GM23338 (cell line): ENCODE measurements around the gene CNP. TPM values are rescaled to one million over a fixed set of nuclear protein-coding genes. Genes with fewer than 3 reads are reported as not detected.

Experiments
- ATAC-seq: fragments of 200-7000 bp; cut with Tn5 transposase; 3 replicates; pipeline ENCODE4 v1.9.1; 2020
- DNase-seq: peaks from one replicate; pipeline ENCODE4 v3.0.0-alpha.2; 2015; ENCODE audit warnings: low spot score
- H2AFZ ChIP-seq: fragments of 200-600 bp; sonication (generic); 2 replicates; pipeline ENCODE4 v1.8.0; 2016; ENCODE audit warnings: antibody characterized with exemption, mild to moderate bottlenecking, moderate library complexity
- H3F3A ChIP-seq: fragments of 200-600 bp; sonication (generic); replicated peaks from 2 replicates; pipeline ENCODE4 v1.8.0; 2017; ENCODE audit warnings: antibody characterized with exemption, mixed run types, low read depth
- H3K27ac ChIP-seq: fragments of 200-600 bp; sonication (generic); 2 replicates; pipeline ENCODE4 v1.6.1; 2016; ENCODE audit warnings: low read depth
- H3K27me3 ChIP-seq: fragments of 200-600 bp; sonication (generic); 2 replicates; pipeline ENCODE4 v1.8.0; 2016; ENCODE audit warnings: mild to moderate bottlenecking, mixed run types, moderate library complexity; ENCODE audit not compliant: insufficient read depth
- H3K36me3 ChIP-seq: fragments of 200-600 bp; sonication (generic); 2 replicates; pipeline ENCODE4 v1.8.0; 2016; ENCODE audit warnings: mild to moderate bottlenecking; ENCODE audit not compliant: insufficient read depth
- H3K4me1 ChIP-seq: fragments of 200-600 bp; sonication (generic); 2 replicates; pipeline ENCODE4 v1.8.0; 2016; ENCODE audit warnings: mild to moderate bottlenecking, moderate library complexity; ENCODE audit not compliant: insufficient read depth
- H3K4me2 ChIP-seq: fragments of 200-600 bp; sonication (generic); 2 replicates; pipeline ENCODE4 v1.7.1; 2017; ENCODE audit warnings: mixed run types
- H3K4me3 ChIP-seq: fragments of 200-600 bp; sonication (generic); 2 replicates; pipeline ENCODE4 v1.6.1; 2016; ENCODE audit warnings: mixed run types
- H3K79me2 ChIP-seq: fragments of 200-600 bp; sonication (generic); replicated peaks from 2 replicates; pipeline ENCODE4 v1.8.0; 2017; ENCODE audit warnings: mild to moderate bottlenecking; ENCODE audit not compliant: insufficient read depth
- H3K9me2 ChIP-seq: fragments of 200-600 bp; sonication (generic); 2 replicates; pipeline ENCODE4 v1.8.0; 2017; ENCODE audit not compliant: insufficient read depth
- H4K20me1 ChIP-seq: fragments of 200-600 bp; sonication (generic); replicated peaks from 2 replicates; pipeline ENCODE4 v1.8.0; 2017; ENCODE audit warnings: mild to moderate bottlenecking; ENCODE audit not compliant: insufficient read depth
- H3K27ac Mint-ChIP-seq: 2 replicates; pipeline ENCODE4 v1.8.0; 2020; ENCODE audit warnings: inconsistent platforms, mild to moderate bottlenecking, moderate library complexity, mixed read lengths
- H3K27me3 Mint-ChIP-seq: 3 replicates; pipeline ENCODE4 v1.8.0; 2022; ENCODE audit warnings: low read depth, mild to moderate bottlenecking, moderate library complexity, mixed read lengths, inconsistent platforms; ENCODE audit not compliant: insufficient read depth, poor library complexity
- H3K36me3 Mint-ChIP-seq: 3 replicates; pipeline ENCODE4 v1.8.0; 2021; ENCODE audit warnings: low read depth, mild to moderate bottlenecking, inconsistent platforms, moderate library complexity, mixed read lengths
- H3K4me1 Mint-ChIP-seq: 3 replicates; pipeline ENCODE4 v1.8.0; 2020; ENCODE audit warnings: mild to moderate bottlenecking, inconsistent platforms, mixed read lengths
- H3K4me3 Mint-ChIP-seq: 3 replicates; pipeline ENCODE4 v1.8.0; 2021; ENCODE audit warnings: moderate library complexity, mild to moderate bottlenecking, inconsistent platforms, mixed read lengths
- H3K9me3 Mint-ChIP-seq: 3 replicates; pipeline ENCODE4 v1.8.0; 2020; ENCODE audit warnings: moderate library complexity, mild to moderate bottlenecking, inconsistent platforms, mixed read lengths
- CREB1 ChIP-seq: fragments of 250-450 bp; sonication (Bioruptor Pico); IDR thresholded peaks from 2 replicates; pipeline ENCODE4 v1.5.0; 2020; ENCODE audit warnings: low read depth, mild to moderate bottlenecking, moderate library complexity
- CTCF ChIP-seq, 2 experiments: fragments of 200-600 bp in 1 of 2; sonication (generic) in 1 of 2; conservative IDR thresholded peaks; 2 replicates each; pipeline versions ENCODE4 v1.5.1 to v1.6.1; 2016 to 2017; ENCODE audit warnings: antibody characterized with exemption in 2 of 2, low read depth in 2 of 2, mild to moderate bottlenecking in 2 of 2, moderate library complexity in 1 of 2
- ETS1 ChIP-seq: IDR thresholded peaks from 2 replicates; pipeline ENCODE4 v1.6.1; 2016; ENCODE audit warnings: antibody characterized with exemption
- EZH2 ChIP-seq: fragments of 200-600 bp; sonication (generic); IDR thresholded peaks from one replicate; pipeline ENCODE4 v1.8.0; 2017; ENCODE audit warnings: antibody characterized with exemption, mild to moderate bottlenecking, low read depth; ENCODE audit not compliant: unreplicated experiment
- JUNB ChIP-seq: IDR thresholded peaks from one replicate; pipeline ENCODE4 v1.6.1; 2016; ENCODE audit warnings: antibody characterized with exemption; ENCODE audit not compliant: unreplicated experiment
- NANOG ChIP-seq: IDR thresholded peaks from 2 replicates; pipeline ENCODE4 v1.6.1; 2016; ENCODE audit warnings: antibody characterized with exemption, borderline replicate concordance
- STAT1 ChIP-seq: IDR thresholded peaks from one replicate; pipeline ENCODE4 v1.6.1; 2016; ENCODE audit warnings: antibody characterized with exemption; ENCODE audit not compliant: unreplicated experiment
- ZNF114 ChIP-seq: fragments of 250-450 bp; sonication (Bioruptor Pico); IDR thresholded peaks from 2 replicates; pipeline ENCODE4 v1.5.0; 2020; ENCODE audit warnings: mild to moderate bottlenecking, moderate library complexity
- ZNF331 ChIP-seq: fragments of 250-450 bp; sonication (Bioruptor Pico); IDR thresholded peaks from 2 replicates; pipeline ENCODE4 v1.5.0; 2020; ENCODE audit warnings: low read depth, mild to moderate bottlenecking, moderate library complexity
- polyA plus RNA-seq: library from polyadenylated mRNA; unstranded; fragments of >200 nt; fragmentation: Nextera tagmentation; extraction: Ambion mirVana; gene quantifications from 2 replicates; pipeline ENCODE4 v1.2.1, GENCODE V29; 2016
- total RNA-seq: library from RNA; depleted of rRNA; stranded (reverse); fragments of >200 nt; shearing (Covaris generic); gene quantifications from 2 replicates; pipeline ENCODE4 v1.2.3, GENCODE V29; 2014
- TF ChIP-seq, protein P1 (sequence below): IDR thresholded peaks from one replicate; pipeline ENCODE4 v1.6.1; 2018; ENCODE audit warnings: antibody characterized with exemption; ENCODE audit not compliant: unreplicated experiment

The CNP gene
- total and polyA plus RNA-seq, 2 experiments from 2014 or later, result 30.8 to 47.8 TPM

DNA sequence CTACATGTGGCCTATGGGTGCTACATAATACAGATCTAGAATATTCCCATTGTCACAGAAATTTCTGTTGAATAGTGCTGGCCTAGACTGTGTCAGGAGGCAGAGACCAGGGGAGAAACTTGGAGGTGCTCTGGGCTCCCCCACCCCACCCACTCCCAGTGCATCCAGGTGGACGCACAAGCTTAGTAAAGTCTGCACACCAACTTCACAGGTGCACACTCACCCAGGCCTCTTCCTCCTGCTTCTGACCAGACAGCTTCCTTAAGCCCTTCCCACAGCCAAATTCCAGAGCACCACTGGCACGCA lies 7.6 kb upstream of the CNP start (continued):
- TF ChIP-seq, protein P1, sequence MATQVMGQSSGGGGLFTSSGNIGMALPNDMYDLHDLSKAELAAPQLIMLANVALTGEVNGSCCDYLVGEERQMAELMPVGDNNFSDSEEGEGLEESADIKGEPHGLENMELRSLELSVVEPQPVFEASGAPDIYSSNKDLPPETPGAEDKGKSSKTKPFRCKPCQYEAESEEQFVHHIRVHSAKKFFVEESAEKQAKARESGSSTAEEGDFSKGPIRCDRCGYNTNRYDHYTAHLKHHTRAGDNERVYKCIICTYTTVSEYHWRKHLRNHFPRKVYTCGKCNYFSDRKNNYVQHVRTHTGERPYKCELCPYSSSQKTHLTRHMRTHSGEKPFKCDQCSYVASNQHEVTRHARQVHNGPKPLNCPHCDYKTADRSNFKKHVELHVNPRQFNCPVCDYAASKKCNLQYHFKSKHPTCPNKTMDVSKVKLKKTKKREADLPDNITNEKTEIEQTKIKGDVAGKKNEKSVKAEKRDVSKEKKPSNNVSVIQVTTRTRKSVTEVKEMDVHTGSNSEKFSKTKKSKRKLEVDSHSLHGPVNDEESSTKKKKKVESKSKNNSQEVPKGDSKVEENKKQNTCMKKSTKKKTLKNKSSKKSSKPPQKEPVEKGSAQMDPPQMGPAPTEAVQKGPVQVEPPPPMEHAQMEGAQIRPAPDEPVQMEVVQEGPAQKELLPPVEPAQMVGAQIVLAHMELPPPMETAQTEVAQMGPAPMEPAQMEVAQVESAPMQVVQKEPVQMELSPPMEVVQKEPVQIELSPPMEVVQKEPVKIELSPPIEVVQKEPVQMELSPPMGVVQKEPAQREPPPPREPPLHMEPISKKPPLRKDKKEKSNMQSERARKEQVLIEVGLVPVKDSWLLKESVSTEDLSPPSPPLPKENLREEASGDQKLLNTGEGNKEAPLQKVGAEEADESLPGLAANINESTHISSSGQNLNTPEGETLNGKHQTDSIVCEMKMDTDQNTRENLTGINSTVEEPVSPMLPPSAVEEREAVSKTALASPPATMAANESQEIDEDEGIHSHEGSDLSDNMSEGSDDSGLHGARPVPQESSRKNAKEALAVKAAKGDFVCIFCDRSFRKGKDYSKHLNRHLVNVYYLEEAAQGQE, result no peak
- no peak for TF ChIP-seq ETS1
- TF ChIP-seq ZNF331 (CRISPR knock-in tag), result no peak
- TF ChIP-seq CTCF (conservative IDR thresholded peaks at IDR 0.05; ENCODE audit: low read depth in 2 of 2), result no peak
- no peak for TF ChIP-seq STAT1

- peak overlapping the region; percentile 60 for H3K27ac ChIP-seq
- Mint-ChIP-seq H3K4me3 (no peak overlapping the region; the same call in 2 of the 3 replicates), H3K27me3 (peaks cover 11% of the 10 kb centered on the region), H3K27ac (peak overlapping the region; percentile 87), H3K36me3 (peaks cover 10% of the 10 kb centered on the region; the same call in 1 of the 3 replicates), H3K9me3 (no peaks in the 10 kb centered on the region; the same call in 2 of the 3 replicates), H3K4me1 (peaks cover 24% of the 10 kb centered on the region)
- no peaks in the 10 kb centered on the region for H3K36me3 ChIP-seq
- ATAC-seq, result peak; percentile 81
- no peak for TF ChIP-seq STAT1
- no peak for TF ChIP-seq EZH2
- TF ChIP-seq CREB1 (CRISPR knock-in tag), result no peak
- TF ChIP-seq NANOG, result no peak
- no peak for TF ChIP-seq JUNB
- TF ChIP-seq, protein P1, result no peak
- peak; percentile 57 to 90 for TF ChIP-seq CTCF (conservative IDR thresholded peaks at IDR 0.05; ENCODE audit: low read depth in 2 of 2)
- TF ChIP-seq ZNF331 (CRISPR knock-in tag), result no peak
- no peak for TF ChIP-seq ZNF114 (CRISPR knock-in tag)
- peaks cover 19% of the 10 kb centered on the region for H3K4me1 ChIP-seq
- no peaks in the 10 kb centered on the region for H3K9me2 ChIP-seq
- peak overlapping the region; percentile 67 for H2AFZ ChIP-seq
- H3K27me3 ChIP-seq, result no peaks in the 10 kb centered on the region
- peaks cover 10% of the 10 kb centered on the region; the same call in 1 of the 2 replicates for H3F3A ChIP-seq
- peak; percentile 86 for DNase-seq
- H3K4me3 ChIP-seq, result no peak overlapping the region
- H3K4me2 ChIP-seq, result peak overlapping the region; percentile 66; the same call in 1 of the 2 replicates
- no peaks in the 10 kb centered on the region for H4K20me1 ChIP-seq
- H3K79me2 ChIP-seq, result no peaks in the 10 kb centered on the region
Observed at GRCh38 chr17:41959336-41960095, 7.1 kb upstream of the CNP start.
